NCI-H2196 (cell line): ENCODE data around the gene PUSL1.

Source experiments
- DNase-seq: peaks from one replicate; lab custom pipeline; 2025; ENCODE audit not compliant: unreplicated experiment; lab: John Stamatoyannopoulos, UW

Gene PUSL1

GRCh38 chr1:1278620-1279019, 29.8 kb upstream of the PUSL1 start:
- no peak for DNase-seq

DNA sequence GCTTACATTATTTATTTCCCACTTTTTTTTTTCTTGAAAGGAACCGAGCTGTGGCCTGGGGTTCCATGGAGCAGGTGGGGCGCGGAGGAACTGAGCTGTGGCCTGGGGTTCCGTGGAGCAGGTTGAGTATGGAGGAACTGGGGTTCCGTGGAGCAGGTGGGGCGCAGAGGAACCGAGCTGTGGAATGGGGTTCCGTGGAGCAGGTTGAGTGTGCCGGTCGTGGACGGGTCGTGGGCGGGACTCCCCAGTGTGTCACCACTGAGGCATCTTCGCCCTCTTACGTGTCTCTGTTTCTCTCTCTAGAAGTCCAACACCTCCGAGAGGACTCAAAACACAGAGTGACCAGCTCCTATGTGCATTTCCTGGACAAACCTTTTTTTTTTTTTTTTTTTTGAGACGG, 29.4 kb upstream of the PUSL1 start:
- no peak for DNase-seq

DNA sequence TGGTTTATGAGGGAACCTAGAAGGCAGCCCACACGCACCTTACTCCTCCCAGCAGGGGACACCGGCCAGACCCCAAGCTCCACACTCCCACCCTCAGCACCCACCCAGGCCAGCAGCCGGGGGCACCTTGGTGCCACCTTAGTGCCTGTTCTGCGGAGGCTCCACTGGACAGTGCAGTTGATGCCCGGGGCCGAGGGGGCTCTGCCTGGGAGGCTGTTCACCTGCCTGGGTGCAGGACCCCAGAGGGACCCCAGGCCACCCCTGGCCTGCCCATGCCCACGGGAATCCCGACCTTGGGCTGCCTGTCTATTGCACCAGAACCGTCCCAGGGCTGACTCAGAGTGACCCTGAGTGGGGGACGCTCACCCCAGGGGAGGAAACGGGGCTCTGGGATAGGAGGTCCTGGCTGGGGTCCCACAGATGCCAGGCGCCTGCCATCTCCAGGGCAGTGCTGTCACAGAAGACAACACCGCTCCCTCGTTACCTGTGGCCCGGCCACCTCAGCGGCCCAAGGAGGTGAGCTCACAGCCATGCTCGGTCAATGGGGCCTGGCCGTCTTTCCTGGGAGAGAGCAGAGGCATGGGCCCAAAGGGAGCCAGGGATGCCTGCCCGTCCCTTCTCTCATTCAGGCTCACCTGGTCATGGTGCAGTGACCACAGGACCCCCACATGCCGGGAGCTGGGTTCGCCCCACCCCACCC, 27.5 kb upstream of the PUSL1 start:
- no peak for DNase-seq

- peak; percentile 78 for DNase-seq
Measured at GRCh38 chr1:1281533-1282321, 26.7 kb upstream of the PUSL1 start.

- no peak for DNase-seq
Measured at GRCh38 chr1:1282998-1283397, 25.4 kb upstream of the PUSL1 start.

DNA sequence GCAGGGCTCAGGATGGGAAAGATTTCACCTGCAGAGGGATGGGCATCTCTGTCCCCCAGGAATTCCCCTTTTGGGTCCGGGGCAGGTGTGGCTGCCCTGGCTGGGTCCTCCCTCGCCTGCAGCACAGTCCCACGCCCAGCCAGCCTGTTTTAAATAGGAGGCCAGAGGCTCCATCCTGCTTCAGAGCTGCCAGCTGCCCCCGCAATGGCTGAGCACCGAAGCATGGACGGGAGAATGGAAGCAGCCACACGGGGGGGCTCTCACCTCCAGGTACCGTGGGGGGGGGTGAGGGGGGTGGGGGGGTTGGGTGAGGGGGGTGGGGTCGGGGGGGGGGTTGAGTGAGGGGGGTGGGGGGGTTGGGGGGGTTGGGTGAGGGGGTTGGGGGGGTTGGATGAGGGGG, 24.6 kb upstream of the PUSL1 start:
- DNase-seq, result peak; percentile 25

- no peak for DNase-seq
Measured at GRCh38 chr1:1284221-1285101, 23.9 kb upstream of the PUSL1 start.

GRCh38 chr1:1285102-1285571, 23.3 kb upstream of the PUSL1 start:
- DNase-seq, result no peak

GRCh38 chr1:1285611-1286311, 22.6 kb upstream of the PUSL1 start:
- DNase-seq, result no peak

DNA sequence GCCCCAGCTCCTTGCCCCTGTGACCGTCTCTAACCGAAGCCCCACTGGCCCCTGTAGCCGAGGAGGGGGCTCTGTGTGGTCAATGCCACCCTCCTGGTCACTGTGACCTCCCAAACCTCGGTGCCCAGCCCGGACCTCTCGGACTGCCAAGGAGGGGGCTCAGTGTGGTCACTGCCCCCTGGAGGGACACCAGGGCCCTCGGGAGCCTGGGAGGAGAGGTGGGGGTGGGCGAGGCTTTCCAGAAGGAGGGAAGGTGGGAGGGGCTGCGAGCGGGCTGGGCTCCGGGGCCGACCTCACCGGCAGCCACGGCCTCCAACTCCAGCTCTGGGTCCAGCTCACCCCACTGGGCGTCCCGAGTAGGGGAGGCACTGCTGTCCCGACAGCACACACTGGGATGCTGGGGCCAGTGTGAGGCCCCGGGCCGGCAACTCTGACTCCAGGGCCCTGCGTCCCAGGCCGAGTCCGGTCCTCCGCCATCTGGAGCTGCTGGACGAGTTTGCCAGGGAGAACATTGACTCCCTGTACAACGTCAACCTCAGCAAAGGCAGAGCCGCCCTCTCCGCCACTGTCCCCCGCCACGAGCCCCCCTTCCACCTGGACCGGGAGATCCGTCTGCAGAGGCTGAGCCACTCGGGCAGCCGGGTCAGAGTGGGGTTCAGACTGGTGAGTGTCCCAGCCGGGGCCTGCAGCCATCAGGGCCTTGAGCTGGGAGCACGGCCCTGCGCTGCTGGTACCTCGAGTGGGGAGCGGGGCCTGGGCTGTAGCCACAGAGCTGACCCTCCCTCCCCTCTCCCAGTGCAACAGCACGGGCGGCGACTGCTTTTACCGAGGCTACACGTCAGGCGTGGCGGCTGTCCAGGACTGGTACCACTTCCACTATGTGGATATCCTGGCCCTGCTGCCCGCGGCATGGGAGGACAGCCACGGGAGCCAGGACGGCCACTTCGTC, 21.8 kb upstream of the PUSL1 start:
- DNase-seq, result no peak

GRCh38 chr1:1287288-1288110, 20.9 kb upstream of the PUSL1 start:
- no peak for DNase-seq

DNA sequence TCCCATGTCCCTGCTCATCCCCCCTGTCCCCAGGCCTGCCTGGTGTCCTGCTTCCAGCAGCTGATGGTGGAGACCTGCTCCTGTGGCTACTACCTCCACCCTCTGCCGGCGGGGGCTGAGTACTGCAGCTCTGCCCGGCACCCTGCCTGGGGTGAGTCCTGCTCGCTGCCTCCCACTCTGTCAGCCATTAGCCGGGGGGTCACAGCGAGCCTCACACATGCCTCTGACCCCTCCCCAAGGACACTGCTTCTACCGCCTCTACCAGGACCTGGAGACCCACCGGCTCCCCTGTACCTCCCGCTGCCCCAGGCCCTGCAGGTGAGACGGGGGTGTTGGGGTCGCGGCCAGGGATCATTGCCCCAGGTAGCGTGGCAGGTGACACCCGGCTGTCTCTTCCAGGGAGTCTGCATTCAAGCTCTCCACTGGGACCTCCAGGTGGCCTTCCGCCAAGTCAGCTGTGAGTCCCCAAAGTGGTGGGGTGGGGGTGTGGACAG, 18.1 kb upstream of the PUSL1 start:
- DNase-seq, result peak; percentile 56

DNA sequence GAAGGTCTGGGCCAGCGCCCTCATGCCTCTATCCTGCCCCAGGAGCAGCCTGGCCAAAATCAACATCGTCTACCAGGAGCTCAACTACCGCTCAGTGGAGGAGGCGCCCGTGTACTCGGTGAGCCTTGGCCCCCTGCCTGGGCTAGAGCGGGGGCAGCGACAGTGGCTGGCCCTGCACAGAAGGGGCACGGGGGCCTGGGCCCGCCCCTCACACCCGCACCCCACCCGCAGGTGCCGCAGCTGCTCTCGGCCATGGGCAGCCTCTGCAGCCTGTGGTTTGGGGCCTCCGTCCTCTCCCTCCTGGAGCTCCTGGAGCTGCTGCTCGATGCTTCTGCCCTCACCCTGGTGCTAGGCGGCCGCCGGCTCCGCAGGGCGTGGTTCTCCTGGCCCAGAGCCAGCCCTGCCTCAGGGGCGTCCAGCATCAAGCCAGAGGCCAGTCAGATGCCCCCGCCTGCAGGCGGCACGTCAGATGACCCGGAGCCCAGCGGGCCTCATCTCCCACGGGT, 17.3 kb upstream of the PUSL1 start:
- no peak for DNase-seq

DNA sequence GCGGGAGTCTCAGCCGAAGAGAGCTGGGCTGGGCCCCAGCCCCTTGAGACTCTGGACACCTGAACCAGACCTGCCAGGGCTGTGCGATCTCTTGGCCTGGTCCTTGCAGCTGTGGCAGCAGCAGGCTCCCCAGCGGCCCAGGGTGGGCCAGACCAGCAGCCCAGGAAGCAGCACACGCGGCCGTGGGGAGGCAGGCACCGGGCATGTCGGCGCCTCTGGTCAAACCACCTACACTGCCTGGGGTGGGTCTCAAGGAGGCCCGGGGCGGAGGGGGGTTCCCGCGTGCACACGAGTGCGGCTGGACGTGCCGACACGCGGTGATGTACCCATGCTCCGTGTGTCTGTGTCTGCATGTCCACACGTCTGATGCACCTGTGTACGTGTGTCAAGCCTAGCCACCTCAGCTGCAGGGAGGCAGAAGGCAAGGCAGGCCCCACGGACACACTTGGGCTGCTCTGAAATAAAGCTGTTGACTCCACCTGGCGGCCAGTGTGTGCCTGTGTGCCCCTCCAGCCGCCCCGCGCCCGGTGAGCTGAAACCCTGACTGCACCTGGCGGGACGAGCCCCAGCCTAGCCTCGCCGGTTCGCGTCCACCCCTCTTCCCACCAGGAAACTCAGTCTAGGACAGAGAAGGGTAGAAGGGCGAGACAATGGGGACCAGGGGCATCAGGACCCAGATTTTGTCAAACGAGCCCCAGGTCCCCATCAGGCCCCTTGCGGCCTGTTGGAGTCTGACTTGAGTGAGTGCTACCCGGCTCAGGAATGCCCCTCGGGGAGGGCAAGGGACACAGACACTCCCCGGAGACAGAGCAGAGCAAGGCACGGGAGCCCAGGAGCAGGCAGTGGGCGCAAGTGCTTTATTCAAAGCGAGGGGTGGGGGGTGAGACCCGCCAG, 16.6 kb upstream of the PUSL1 start:
- peak; percentile 68 for DNase-seq

GRCh38 chr1:1292442-1292779, 16.0 kb upstream of the PUSL1 start:
- DNase-seq, result no peak

GRCh38 chr1:1292851-1293250, 15.5 kb upstream of the PUSL1 start:
- DNase-seq, result no peak
